Suppressor macrophage (primary cell): ENCODE data around the gene MYCBPAP.
"Not testable (repeated sequence)": the region's sequence is repeated elsewhere in the genome, so short reads cannot be mapped to it uniquely, and the experiment has no call there.

Experiments used
- DNase-seq, 4 experiments: peaks; one replicate each; pipeline ENCODE4 v3.0.0-alpha.2; 2020 to 2022

Gene MYCBPAP

GRCh38 chr17:50472286-50472685 lies 36.0 kb upstream of the MYCBPAP start:
- no peak for DNase-seq

- DNase-seq = not testable (repeated sequence)
Measured at GRCh38 chr17:50472761-50473161, 35.5 kb upstream of the MYCBPAP start.

- DNase-seq = no peak
Measured at GRCh38 chr17:50473901-50474300, 34.3 kb upstream of the MYCBPAP start.

GRCh38 chr17:50474523-50474922 lies 33.7 kb upstream of the MYCBPAP start:
- DNase-seq = no peak

- no peak for DNase-seq
Measured at GRCh38 chr17:50475362-50475761, 32.9 kb upstream of the MYCBPAP start.

GRCh38 chr17:50475775-50476544 lies 32.3 kb upstream of the MYCBPAP start:
- DNase-seq = not testable (repeated sequence)

- DNase-seq = no peak
Measured at GRCh38 chr17:50476545-50477315, 31.5 kb upstream of the MYCBPAP start.

- DNase-seq = no peak
Measured at GRCh38 chr17:50477976-50478375, 30.3 kb upstream of the MYCBPAP start.

- DNase-seq = peak; percentile 92 to 96 (median 94)
Measured at GRCh38 chr17:50478391-50479381, 29.6 kb upstream of the MYCBPAP start, which contains the start of gene RSAD1. Gene RSAD1 (plus strand): TSS chr17:50478860. CDS start chr17:50478885, 25 bp downstream.

- peak; percentile 83 to 91 (median 90) for DNase-seq
Measured at GRCh38 chr17:50479522-50480141, 28.6 kb upstream of the MYCBPAP start.

- no peak for DNase-seq
Measured at GRCh38 chr17:50480142-50480764, 28.0 kb upstream of the MYCBPAP start.

GRCh38 chr17:50480854-50481490 lies 27.3 kb upstream of the MYCBPAP start:
- DNase-seq = peak in 2 of 4 experiments; percentile 48 to 49

GRCh38 chr17:50481648-50482047 lies 26.6 kb upstream of the MYCBPAP start:
- no peak for DNase-seq

GRCh38 chr17:50482110-50482509 lies 26.1 kb upstream of the MYCBPAP start:
- DNase-seq = no peak

- DNase-seq = peak; percentile 91 to 95 (median 94)
Measured at GRCh38 chr17:50482516-50482915, 25.7 kb upstream of the MYCBPAP start.

- DNase-seq = no peak
Measured at GRCh38 chr17:50483266-50483665, 25.0 kb upstream of the MYCBPAP start.

GRCh38 chr17:50484386-50485155 lies 23.7 kb upstream of the MYCBPAP start:
- DNase-seq = no peak

GRCh38 chr17:50487213-50488096 lies 20.8 kb upstream of the MYCBPAP start:
- no peak for DNase-seq

- no peak for DNase-seq
Measured at GRCh38 chr17:50488880-50489279, 19.4 kb upstream of the MYCBPAP start.
